OCI-LY7 (cell line): ENCODE measurements around the gene CYB5A. TPM values are rescaled to one million over a fixed set of nuclear protein-coding genes. Genes with fewer than 3 reads are reported as not detected.

ENCODE experiments used
- BruUV-seq: library from RNA; stranded (reverse); fragments of 400-500 nt; replicated peaks from 2 replicates; lab custom pipeline; 2021; lab: Mats Ljungman, UMichigan
- CTCF ChIA-PET: fragments of 300-600 bp; sonication (Branson Sonifier 250); formaldehyde crosslinking; loops from one replicate; lab custom pipeline; 2022; ENCODE audit warnings: antibody characterized with exemption; ENCODE audit not compliant: unreplicated experiment; lab: Charles Lee
- POLR2A ChIA-PET: fragments of 300-600 bp; sonication (Branson Sonifier 250); formaldehyde crosslinking; loops from one replicate; lab custom pipeline; 2022; ENCODE audit warnings: antibody characterized with exemption; lab: Charles Lee
- DNase-seq: peaks from one replicate; pipeline ENCODE4 v3.0.0-alpha.2; 2015; ENCODE audit warnings: low spot score
- H2AFZ ChIP-seq: fragments of 200-600 bp; sonication (generic), shearing (Covaris generic); 2 replicates; pipeline ENCODE4 v1.6.1; 2014; ENCODE audit warnings: mild to moderate bottlenecking, antibody characterized with exemption, low read length, moderate library complexity
- H3K27ac ChIP-seq: fragments of 200-600 bp; sonication (generic); 2 replicates; pipeline ENCODE4 v1.5.1; 2014; ENCODE audit warnings: mixed run types, low read depth, mild to moderate bottlenecking, moderate library complexity, low read length, inconsistent platforms; ENCODE audit not compliant: poor library complexity, severe bottlenecking
- H3K36me3 ChIP-seq: fragments of 200-600 bp; sonication (generic); 2 replicates; pipeline ENCODE4 v1.6.1; 2014; ENCODE audit warnings: mild to moderate bottlenecking, antibody characterized with exemption, low read length, moderate library complexity, mixed read lengths; ENCODE audit not compliant: insufficient read depth
- H3K4me1 ChIP-seq: fragments of 200-600 bp; sonication (generic); 2 replicates; pipeline ENCODE4 v1.5.1; 2014; ENCODE audit warnings: mild to moderate bottlenecking, low read length; ENCODE audit not compliant: insufficient read depth, poor library complexity, severe bottlenecking
- H3K4me2 ChIP-seq: fragments of 200-600 bp; sonication (generic); 2 replicates; pipeline ENCODE4 v1.6.1; 2014; ENCODE audit warnings: mild to moderate bottlenecking, low read length
- H3K4me3 ChIP-seq: fragments of 200-600 bp; sonication (generic); 2 replicates; pipeline ENCODE4 v1.5.1; 2014; ENCODE audit warnings: mild to moderate bottlenecking, low read depth, low read length; ENCODE audit not compliant: poor library complexity, severe bottlenecking
- H3K79me2 ChIP-seq: fragments of 200-600 bp; sonication (generic); 2 replicates; pipeline ENCODE4 v1.6.1; 2016; ENCODE audit warnings: low read depth, mild to moderate bottlenecking, low read length, moderate library complexity, mixed read lengths; ENCODE audit not compliant: insufficient read depth
- H3K9me2 ChIP-seq: fragments of 200-600 bp; sonication (generic); 2 replicates; pipeline ENCODE4 v1.6.1; 2016; ENCODE audit warnings: mild to moderate bottlenecking, low read length, mixed read lengths; ENCODE audit not compliant: insufficient read depth
- H3K9me3 ChIP-seq: fragments of 200-600 bp; sonication (generic); 2 replicates; pipeline ENCODE4 v1.6.1; 2014; ENCODE audit warnings: mild to moderate bottlenecking, mixed run types, low read length, mixed read lengths
- H4K20me1 ChIP-seq: fragments of 200-600 bp; sonication (generic); 2 replicates; pipeline ENCODE4 v1.6.1; 2014; ENCODE audit warnings: mild to moderate bottlenecking, antibody characterized with exemption, low read length, moderate library complexity, mixed read lengths; ENCODE audit not compliant: insufficient read depth
- EZH2phosphoT487 ChIP-seq: fragments of 200-600 bp; sonication (generic); IDR thresholded peaks from 2 replicates; pipeline ENCODE4 v1.6.1; 2018; ENCODE audit warnings: low read depth, borderline replicate concordance, mild to moderate bottlenecking, mixed run types, antibody characterized with exemption, low read length, moderate library complexity, mixed read lengths
- intact Hi-C: fragments of 100-400 bp; cut with micrococcal nuclease; formaldehyde crosslinking; loops from one replicate; pipeline ENCODE4 v1.10.0; 2022; ENCODE audit not compliant: unreplicated experiment
- total RNA-seq, 2 experiments: library from RNA; depleted of rRNA in 1 of 2; stranded (reverse); fragments of >200 nt in 1 of 2; shearing (Covaris generic) in 1 of 2; gene quantifications; 2 replicates each; pipeline ENCODE4 v1.2.3, GENCODE V29; 2014 to 2022
- TF ChIP-seq, protein P1 (sequence below): fragments of 200-600 bp; sonication (generic); conservative IDR thresholded peaks from 2 replicates; pipeline ENCODE4 v1.5.1; 2014; ENCODE audit warnings: mild to moderate bottlenecking, antibody characterized with exemption, low read length, moderate library complexity, mixed read lengths

CYB5A gene
- total RNA-seq, 2 experiments from 2014 or later: not detected

DNA sequence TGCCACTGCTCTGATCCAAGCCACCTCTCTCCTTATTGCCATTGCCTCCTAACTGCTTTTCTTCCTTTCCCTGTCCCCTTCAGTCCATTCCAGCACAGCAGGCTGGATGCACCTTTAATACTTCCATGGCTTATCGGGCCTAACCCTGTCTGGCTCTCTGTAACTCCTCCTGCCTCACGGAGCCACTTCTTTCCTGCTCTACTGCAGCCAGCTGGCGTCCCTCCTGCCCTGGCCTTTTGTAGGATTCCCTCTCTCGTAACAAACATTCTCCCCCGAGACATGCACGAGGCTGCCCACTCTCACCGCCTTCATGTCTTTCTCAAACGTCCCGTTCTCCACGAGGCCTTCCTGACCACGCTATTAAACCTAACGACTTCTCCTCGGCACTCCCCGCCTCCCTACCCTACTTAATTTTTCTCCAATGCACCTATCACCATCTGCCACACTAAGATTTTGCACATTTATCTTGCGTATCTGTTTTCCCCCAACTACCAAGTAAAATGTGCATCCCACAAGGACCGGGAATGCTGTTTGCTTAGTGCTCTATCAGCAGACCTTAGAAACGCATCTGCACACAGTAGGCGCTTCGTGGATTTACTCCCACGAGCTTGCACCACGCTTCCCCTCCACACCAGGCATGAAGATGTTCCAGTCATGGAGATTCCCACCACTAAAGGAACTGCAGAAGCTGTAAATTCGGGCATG, 23.1 kb upstream of the CYB5A start:
- no peak overlapping the region for H2AFZ ChIP-seq
- intact Hi-C loops: no loop called here
- H3K27ac ChIP-seq: no peak overlapping the region

DNA sequence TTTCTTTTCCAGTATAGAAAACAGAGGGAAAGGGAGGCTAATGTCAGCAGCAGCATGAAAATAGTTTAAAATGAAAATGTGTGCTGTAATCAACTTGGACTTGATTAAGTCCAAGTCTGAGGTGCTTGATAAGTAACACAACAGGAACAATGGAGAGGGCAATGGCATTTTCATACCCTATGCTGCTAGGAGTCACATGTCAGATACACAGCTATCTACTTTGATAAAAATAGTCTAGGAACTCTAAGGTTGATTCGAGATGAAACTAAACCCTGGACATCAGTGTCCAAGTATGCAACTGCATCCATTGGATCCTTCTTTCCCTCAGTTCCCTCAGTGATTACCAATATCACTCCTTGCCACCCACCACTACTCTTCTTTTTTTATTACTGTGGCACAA, 19.2 kb upstream of the CYB5A start:
- Histone ChIP-seq H2AFZ (no peak overlapping the region), H3K4me3 (no peak overlapping the region), H3K4me1 (no peaks in the 10 kb centered on the region), H3K9me3 (no peaks in the 10 kb centered on the region), H3K27ac (no peak overlapping the region), H3K36me3 (no peaks in the 10 kb centered on the region), H4K20me1 (no peaks in the 10 kb centered on the region), H3K9me2 (no peaks in the 10 kb centered on the region), H3K79me2 (no peaks in the 10 kb centered on the region), H3K4me2 (no peak overlapping the region)
- DNase-seq: no peak
- ChIA-PET POLR2A (no interaction called here), CTCF (no interaction called here)
- TF ChIP-seq EZH2phosphoT487: no peak
- TF ChIP-seq, protein P1, sequence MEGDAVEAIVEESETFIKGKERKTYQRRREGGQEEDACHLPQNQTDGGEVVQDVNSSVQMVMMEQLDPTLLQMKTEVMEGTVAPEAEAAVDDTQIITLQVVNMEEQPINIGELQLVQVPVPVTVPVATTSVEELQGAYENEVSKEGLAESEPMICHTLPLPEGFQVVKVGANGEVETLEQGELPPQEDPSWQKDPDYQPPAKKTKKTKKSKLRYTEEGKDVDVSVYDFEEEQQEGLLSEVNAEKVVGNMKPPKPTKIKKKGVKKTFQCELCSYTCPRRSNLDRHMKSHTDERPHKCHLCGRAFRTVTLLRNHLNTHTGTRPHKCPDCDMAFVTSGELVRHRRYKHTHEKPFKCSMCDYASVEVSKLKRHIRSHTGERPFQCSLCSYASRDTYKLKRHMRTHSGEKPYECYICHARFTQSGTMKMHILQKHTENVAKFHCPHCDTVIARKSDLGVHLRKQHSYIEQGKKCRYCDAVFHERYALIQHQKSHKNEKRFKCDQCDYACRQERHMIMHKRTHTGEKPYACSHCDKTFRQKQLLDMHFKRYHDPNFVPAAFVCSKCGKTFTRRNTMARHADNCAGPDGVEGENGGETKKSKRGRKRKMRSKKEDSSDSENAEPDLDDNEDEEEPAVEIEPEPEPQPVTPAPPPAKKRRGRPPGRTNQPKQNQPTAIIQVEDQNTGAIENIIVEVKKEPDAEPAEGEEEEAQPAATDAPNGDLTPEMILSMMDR: no peak
- BruUV-seq: no TSS peak
- intact Hi-C loops: no loop called here

More for the DNA sequence above, 23.1 kb upstream of the CYB5A start:
- H3K4me1 ChIP-seq: no peaks in the 10 kb centered on the region
- BruUV-seq: no TSS peak
- ChIA-PET POLR2A (no interaction called here), CTCF (no interaction called here)
- H3K36me3 ChIP-seq: no peaks in the 10 kb centered on the region
- H3K79me2 ChIP-seq: no peaks in the 10 kb centered on the region
- no peak overlapping the region for H3K4me3 ChIP-seq
- DNase-seq: no peak
- H4K20me1 ChIP-seq: no peaks in the 10 kb centered on the region
- no peak overlapping the region for H3K4me2 ChIP-seq
- TF ChIP-seq EZH2phosphoT487: no peak
- no peaks in the 10 kb centered on the region for H3K9me3 ChIP-seq
- no peaks in the 10 kb centered on the region for H3K9me2 ChIP-seq

DNA sequence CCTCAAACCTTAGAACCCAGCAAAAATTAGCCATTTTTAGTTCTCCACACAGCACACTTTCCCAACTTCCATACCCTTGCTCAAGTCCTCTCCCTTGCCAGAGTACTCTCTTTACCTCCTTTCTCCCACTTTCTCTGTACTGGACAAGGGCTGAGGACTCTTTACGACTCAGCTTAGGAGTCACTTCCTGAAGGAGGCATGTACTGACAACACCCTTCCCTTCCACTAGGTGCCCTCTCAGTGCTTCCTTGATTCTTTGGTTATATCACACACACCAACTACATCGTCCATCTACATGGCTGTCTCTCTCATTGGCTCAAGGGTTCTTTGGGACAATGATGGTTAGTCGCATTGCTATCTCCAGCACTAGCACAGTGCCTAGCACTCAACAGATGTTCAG, 18.6 kb upstream of the CYB5A start:
- POLR2A ChIA-PET: no interaction called here
- no peaks in the 10 kb centered on the region for H3K36me3 ChIP-seq
- H3K9me3 ChIP-seq: no peaks in the 10 kb centered on the region
- no peak overlapping the region for H3K4me3 ChIP-seq
- H3K27ac ChIP-seq: no peak overlapping the region
- H3K4me1 ChIP-seq: no peaks in the 10 kb centered on the region
- H2AFZ ChIP-seq: no peak overlapping the region
- H3K79me2 ChIP-seq: no peaks in the 10 kb centered on the region
- intact Hi-C loops: no loop called here
- H4K20me1 ChIP-seq: no peaks in the 10 kb centered on the region
- H3K9me2 ChIP-seq: no peaks in the 10 kb centered on the region
- CTCF ChIA-PET: no interaction called here
- DNase-seq: peak; percentile 7
- no peak overlapping the region for H3K4me2 ChIP-seq
- TF ChIP-seq, protein P1: 0 out of 2 replicates have a peak, but pooled peaks have one; percentile 31
- TF ChIP-seq EZH2phosphoT487: no peak
- BruUV-seq: no TSS peak
